Measurements from ENCODE around the gene PTPN20.

DNA sequence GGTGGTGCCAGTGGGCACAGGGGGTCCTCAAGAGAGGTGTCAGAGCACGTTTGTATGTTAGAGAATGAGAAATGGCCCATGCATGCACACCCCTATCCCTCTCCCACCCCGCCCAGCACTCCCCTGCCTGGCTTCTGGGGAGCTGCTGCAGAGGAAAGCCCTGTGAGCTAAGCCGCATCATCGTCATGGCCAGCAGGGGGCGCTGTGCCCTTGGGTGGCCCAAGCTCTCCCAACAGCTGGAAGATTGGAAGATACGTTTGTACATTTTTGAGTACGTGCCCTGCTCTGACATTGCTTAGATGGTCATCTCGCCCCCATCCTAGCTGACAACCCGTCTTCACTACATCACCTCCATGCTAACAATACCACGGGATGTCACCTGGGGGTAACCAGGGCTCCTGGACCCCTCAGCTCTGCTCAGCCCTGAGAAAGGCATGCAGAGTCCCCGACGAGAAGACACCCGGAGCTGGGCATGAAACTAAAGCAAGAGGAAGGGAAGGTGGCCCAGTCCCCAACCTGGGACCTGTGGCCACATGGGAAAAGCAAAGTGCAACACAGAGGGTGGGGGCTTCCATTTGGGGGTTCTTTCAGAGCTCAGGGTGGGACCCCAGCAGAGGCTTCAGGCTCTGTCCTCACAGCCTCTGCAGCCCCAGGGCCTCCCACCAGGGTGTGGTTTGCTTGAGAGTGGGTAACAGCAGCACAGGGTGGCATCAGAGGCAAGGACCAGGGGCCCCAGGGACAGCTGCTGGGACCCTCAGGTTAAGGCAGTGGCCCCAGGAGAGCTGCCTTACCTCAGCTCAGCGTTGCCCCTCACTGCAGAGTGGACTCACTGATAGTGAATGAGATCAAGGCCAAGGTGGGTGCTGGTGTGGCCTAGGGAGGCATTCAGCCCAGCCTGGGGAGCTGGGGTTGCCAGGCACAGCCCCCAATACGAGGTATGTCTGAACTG, 136.6 kb downstream of the PTPN20 start:
- TF ChIP-seq, protein P1, sequence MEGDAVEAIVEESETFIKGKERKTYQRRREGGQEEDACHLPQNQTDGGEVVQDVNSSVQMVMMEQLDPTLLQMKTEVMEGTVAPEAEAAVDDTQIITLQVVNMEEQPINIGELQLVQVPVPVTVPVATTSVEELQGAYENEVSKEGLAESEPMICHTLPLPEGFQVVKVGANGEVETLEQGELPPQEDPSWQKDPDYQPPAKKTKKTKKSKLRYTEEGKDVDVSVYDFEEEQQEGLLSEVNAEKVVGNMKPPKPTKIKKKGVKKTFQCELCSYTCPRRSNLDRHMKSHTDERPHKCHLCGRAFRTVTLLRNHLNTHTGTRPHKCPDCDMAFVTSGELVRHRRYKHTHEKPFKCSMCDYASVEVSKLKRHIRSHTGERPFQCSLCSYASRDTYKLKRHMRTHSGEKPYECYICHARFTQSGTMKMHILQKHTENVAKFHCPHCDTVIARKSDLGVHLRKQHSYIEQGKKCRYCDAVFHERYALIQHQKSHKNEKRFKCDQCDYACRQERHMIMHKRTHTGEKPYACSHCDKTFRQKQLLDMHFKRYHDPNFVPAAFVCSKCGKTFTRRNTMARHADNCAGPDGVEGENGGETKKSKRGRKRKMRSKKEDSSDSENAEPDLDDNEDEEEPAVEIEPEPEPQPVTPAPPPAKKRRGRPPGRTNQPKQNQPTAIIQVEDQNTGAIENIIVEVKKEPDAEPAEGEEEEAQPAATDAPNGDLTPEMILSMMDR (IDR thresholded peaks at IDR 0.05), result peak; percentile 78 to 88 (median 81)
- TF ChIP-seq POLR2A (IDR thresholded peaks at IDR 0.05), result no peak

Data from tibial nerve (tissue), 3 donors.